Activated CD4-positive, alpha-beta T cell treated with anti-CD3 and anti-CD28 coated beads, Interleukin-2, amount 50 U/mL, for 4 hours (primary cell): Measurements from ENCODE around the gene ABHD17C.

Experiments used
- DNase-seq, 2 experiments: peaks; one replicate each; pipeline ENCODE4 v3.0.0-alpha.2; 2020

The ABHD17C gene

GRCh38 chr15:80691575-80691974 lies 3.5 kb upstream of the ABHD17C start:
- DNase-seq, result no peak

GRCh38 chr15:80693682-80694610 lies 1.2 kb upstream of the ABHD17C start:
- DNase-seq, result no peak

- DNase-seq, result peak in 1 of 2 experiments; percentile 6
Measured at GRCh38 chr15:80694611-80695098, 455 bp upstream of the ABHD17C start.

- DNase-seq, result peak; percentile 6 to 14
Measured at GRCh38 chr15:80695911-80696661, 976 bp downstream of the ABHD17C start.

- no peak for DNase-seq
Measured at GRCh38 chr15:80697075-80697685, 2.1 kb downstream of the ABHD17C start.

GRCh38 chr15:80698676-80699075 lies 3.6 kb downstream of the ABHD17C start:
- no peak for DNase-seq

GRCh38 chr15:80699981-80700380 lies 4.9 kb downstream of the ABHD17C start:
- DNase-seq, result no peak

GRCh38 chr15:80701676-80702311 lies 6.7 kb downstream of the ABHD17C start:
- no peak for DNase-seq

GRCh38 chr15:80703081-80703480 lies 8.0 kb downstream of the ABHD17C start:
- DNase-seq, result no peak

- no peak for DNase-seq
Measured at GRCh38 chr15:80703965-80704364, 8.9 kb downstream of the ABHD17C start.

GRCh38 chr15:80706161-80706560 lies 11.1 kb downstream of the ABHD17C start:
- DNase-seq, result no peak

- no peak for DNase-seq
Measured at GRCh38 chr15:80709542-80709941, 14.4 kb downstream of the ABHD17C start.

GRCh38 chr15:80710635-80711554 lies 15.8 kb downstream of the ABHD17C start:
- DNase-seq, result no peak

GRCh38 chr15:80711886-80712285 lies 16.8 kb downstream of the ABHD17C start:
- DNase-seq, result no peak

- DNase-seq, result no peak
Measured at GRCh38 chr15:80712956-80713355, 17.8 kb downstream of the ABHD17C start.

- DNase-seq, result no peak
Measured at GRCh38 chr15:80721476-80721875, 26.4 kb downstream of the ABHD17C start.

- no peak for DNase-seq
Measured at GRCh38 chr15:80722811-80723210, 27.7 kb downstream of the ABHD17C start.

- DNase-seq, result no peak
Measured at GRCh38 chr15:80727196-80727595, 32.1 kb downstream of the ABHD17C start.

GRCh38 chr15:80727596-80727995 lies 32.5 kb downstream of the ABHD17C start:
- DNase-seq, result no peak

GRCh38 chr15:80730387-80730786 lies 35.3 kb downstream of the ABHD17C start:
- DNase-seq, result no peak

- no peak for DNase-seq
Measured at GRCh38 chr15:80730926-80731325, 35.8 kb downstream of the ABHD17C start.

GRCh38 chr15:80732167-80732566 lies 37.1 kb downstream of the ABHD17C start:
- DNase-seq, result no peak
